Jurkat, Clone E6-1 (cell line): ENCODE results near the gene EPRS1.
"Not testable (repeated sequence)": the region's sequence is repeated elsewhere in the genome, so short reads cannot be mapped to it uniquely, and the experiment has no call there.

Source experiments
- DNase-seq: peaks from one replicate; pipeline ENCODE4 v3.0.0-alpha.2; 2011; ENCODE audit warnings: low read depth, low spot score
- H3K4me3 ChIP-seq: 2 replicates; pipeline ENCODE4 v1.5.1; 2011; ENCODE audit warnings: mild to moderate bottlenecking, low read length, control low read depth, moderate library complexity

EPRS1 gene

GRCh38 chr1:220043646-220044045 lies 2.7 kb downstream of the EPRS1 start:
- no peak for DNase-seq
- H3K4me3 ChIP-seq: no peak overlapping the region

GRCh38 chr1:220040028-220040596 lies 6.2 kb downstream of the EPRS1 start:
- no peak for DNase-seq
- no peak overlapping the region for H3K4me3 ChIP-seq

- H3K4me3 ChIP-seq: no peak overlapping the region
- no peak for DNase-seq
These were observed 7.7 kb downstream of the EPRS1 start for GRCh38 chr1:220038640-220039039.

- not testable (repeated sequence) for H3K4me3 ChIP-seq, DNase-seq
These were observed 8.5 kb downstream of the EPRS1 start for GRCh38 chr1:220037810-220038209.

GRCh38 chr1:220032911-220033310 lies 13.4 kb downstream of the EPRS1 start:
- H3K4me3 ChIP-seq: no peak overlapping the region
- no peak for DNase-seq

- H3K4me3 ChIP-seq: no peak overlapping the region
- no peak for DNase-seq
These were observed 15.0 kb downstream of the EPRS1 start for GRCh38 chr1:220031287-220031686.

GRCh38 chr1:220028346-220028895 lies 17.9 kb downstream of the EPRS1 start:
- H3K4me3 ChIP-seq: no peak overlapping the region
- DNase-seq: no peak

GRCh38 chr1:220019071-220019470 lies 27.2 kb downstream of the EPRS1 start:
- H3K4me3 ChIP-seq: no peak overlapping the region
- DNase-seq: no peak

- no peak overlapping the region for H3K4me3 ChIP-seq
- DNase-seq: no peak
These were observed 32.8 kb downstream of the EPRS1 start for GRCh38 chr1:220013497-220013896.

- H3K4me3 ChIP-seq: no peak overlapping the region
- no peak for DNase-seq
These were observed 34.0 kb downstream of the EPRS1 start for GRCh38 chr1:220012259-220012658.

GRCh38 chr1:220011620-220012019 lies 34.7 kb downstream of the EPRS1 start:
- no peak overlapping the region for H3K4me3 ChIP-seq
- no peak for DNase-seq

GRCh38 chr1:220007438-220007837 lies 38.9 kb downstream of the EPRS1 start:
- H3K4me3 ChIP-seq: no peak overlapping the region
- no peak for DNase-seq

GRCh38 chr1:220005489-220005888 lies 40.8 kb downstream of the EPRS1 start:
- no peak overlapping the region for H3K4me3 ChIP-seq
- no peak for DNase-seq

GRCh38 chr1:220003610-220004299 lies 42.5 kb downstream of the EPRS1 start:
- no peak for DNase-seq
- no peak overlapping the region for H3K4me3 ChIP-seq

- DNase-seq: no peak
- H3K4me3 ChIP-seq: no peak overlapping the region
These were observed 43.3 kb downstream of the EPRS1 start for GRCh38 chr1:220003015-220003414.

- no peak for DNase-seq
- H3K4me3 ChIP-seq: no peak overlapping the region
These were observed 45.2 kb downstream of the EPRS1 start for GRCh38 chr1:220001095-220001501.

GRCh38 chr1:219999821-220000220 lies 46.5 kb downstream of the EPRS1 start:
- peak; percentile 9 for DNase-seq
- no peak overlapping the region for H3K4me3 ChIP-seq
